22Rv1 (cell line): ENCODE results near the gene CTNNBIP1.

ENCODE experiments used
- CTCF ChIP-seq: fragments of 450-650 bp; IDR thresholded peaks from 2 replicates; pipeline ENCODE4 v1.5.1; 2017; ENCODE audit warnings: mild to moderate bottlenecking
- ZFX ChIP-seq: fragments of 450-650 bp; IDR thresholded peaks from 2 replicates; pipeline ENCODE4 v1.6.1; 2017; ENCODE audit warnings: antibody characterized with exemption, borderline replicate concordance

- no peak for TF ChIP-seq CTCF
- TF ChIP-seq ZFX: no peak
Observed at GRCh38 chr1:9881838-9882249, 28.2 kb downstream of the CTNNBIP1 start.
